Kidney capillary endothelial cell (primary cell): Measurements from ENCODE around the gene SYTL3.
"Not testable (repeated sequence)": the region's sequence is repeated elsewhere in the genome, so short reads cannot be mapped to it uniquely, and the experiment has no call there.

Experiments
- DNase-seq: peaks from one replicate; pipeline ENCODE4 v3.0.0-alpha.2; 2018; ENCODE audit warnings: low spot score

Gene SYTL3

GRCh38 chr6:158639056-158639455 lies 10.8 kb upstream of the SYTL3 start:
- no peak for DNase-seq

GRCh38 chr6:158640519-158640918 lies 9.3 kb upstream of the SYTL3 start:
- no peak for DNase-seq

- peak; percentile 54 for DNase-seq
These were observed 7.7 kb upstream of the SYTL3 start for GRCh38 chr6:158642097-158642601.

- DNase-seq: peak; percentile 34
These were observed 6.0 kb upstream of the SYTL3 start for GRCh38 chr6:158643836-158644230.

- DNase-seq: peak; percentile 91
These were observed 5.4 kb upstream of the SYTL3 start, which contains the start of gene DYNLT1 for GRCh38 chr6:158644231-158645063. DYNLT1 (minus strand) TSS chr6:158644743; CDS start chr6:158644708, 35 bp downstream.

GRCh38 chr6:158645064-158646022 lies 4.5 kb upstream of the SYTL3 start:
- DNase-seq: no peak

GRCh38 chr6:158646023-158646910 lies 3.6 kb upstream of the SYTL3 start:
- no peak for DNase-seq

GRCh38 chr6:158647501-158647900 lies 2.4 kb upstream of the SYTL3 start:
- no peak for DNase-seq

GRCh38 chr6:158648682-158649131 lies 1.1 kb upstream of the SYTL3 start:
- DNase-seq: peak; percentile 84

- DNase-seq: not testable (repeated sequence)
These were observed 2.3 kb downstream of the SYTL3 start for GRCh38 chr6:158651981-158652737.

GRCh38 chr6:158653577-158654354 lies 3.9 kb downstream of the SYTL3 start:
- no peak for DNase-seq

GRCh38 chr6:158654498-158654897 lies 4.6 kb downstream of the SYTL3 start:
- DNase-seq: peak; percentile 90

GRCh38 chr6:158654960-158655489 lies 5.2 kb downstream of the SYTL3 start:
- peak; percentile 79 for DNase-seq

GRCh38 chr6:158655569-158656450 lies 6.0 kb downstream of the SYTL3 start:
- no peak for DNase-seq

GRCh38 chr6:158656986-158657385 lies 7.1 kb downstream of the SYTL3 start:
- not testable (repeated sequence) for DNase-seq

- no peak for DNase-seq
These were observed 10.5 kb downstream of the SYTL3 start for GRCh38 chr6:158660333-158660754.

- DNase-seq: no peak
These were observed 11.4 kb downstream of the SYTL3 start for GRCh38 chr6:158661156-158661685.

GRCh38 chr6:158662607-158662953 lies 12.7 kb downstream of the SYTL3 start:
- no peak for DNase-seq
